ENCODE results near the gene SPNS2.

DNA sequence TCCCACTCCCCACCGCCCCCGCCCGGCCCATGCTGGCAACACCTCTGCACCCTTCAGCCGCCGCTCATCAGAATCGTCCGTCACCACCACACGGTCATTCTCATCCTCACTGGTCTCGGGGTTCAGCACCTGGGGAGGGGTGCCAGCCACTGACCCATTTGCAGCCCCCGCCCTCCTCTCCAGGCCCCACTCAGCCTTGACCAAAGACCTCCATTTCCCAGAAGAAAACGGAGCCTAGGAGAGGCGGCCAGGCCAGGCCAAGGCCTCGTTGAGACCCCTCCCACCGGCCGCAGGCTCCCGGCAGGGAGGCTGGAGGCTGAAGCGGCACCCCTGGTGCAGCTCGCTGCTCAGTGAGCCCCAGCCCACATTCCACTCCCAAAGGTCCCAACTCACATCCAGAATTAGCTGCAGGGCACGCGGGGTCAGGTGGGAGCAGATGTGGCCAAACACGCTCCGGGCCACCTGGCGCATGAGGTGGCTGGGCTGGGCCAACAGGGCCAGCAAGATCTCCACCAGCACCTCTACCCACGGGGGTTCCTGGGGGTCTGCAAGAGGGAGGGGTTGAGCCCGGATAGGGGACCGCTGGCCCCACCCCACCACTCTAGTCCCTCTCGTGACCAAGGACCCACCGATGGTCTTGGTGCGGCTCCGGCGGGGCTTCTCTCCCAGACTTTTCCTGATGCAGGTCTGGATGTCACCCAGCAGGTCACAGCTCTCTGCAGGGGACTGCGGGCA lies 46.7 kb downstream of the SPNS2 start:
- TF ChIP-seq POLR2AphosphoS5 (IDR thresholded peaks at IDR 0.05; ENCODE audit: low read depth) (no peak), EZH2phosphoT487 (IDR thresholded peaks at IDR 0.05; ENCODE audit: unreplicated experiment) (no peak), EZH2 (IDR thresholded peaks at IDR 0.05; ENCODE audit: low read depth, unreplicated experiment) (no peak), JUNB (IDR thresholded peaks at IDR 0.05; ENCODE audit: unreplicated experiment) (no peak), ZNF114 (CRISPR knock-in tag; IDR thresholded peaks at IDR 0.05) (no peak), NANOG (IDR thresholded peaks at IDR 0.05; ENCODE audit: borderline replicate concordance) (no peak)
- TF ChIP-seq, protein P1, sequence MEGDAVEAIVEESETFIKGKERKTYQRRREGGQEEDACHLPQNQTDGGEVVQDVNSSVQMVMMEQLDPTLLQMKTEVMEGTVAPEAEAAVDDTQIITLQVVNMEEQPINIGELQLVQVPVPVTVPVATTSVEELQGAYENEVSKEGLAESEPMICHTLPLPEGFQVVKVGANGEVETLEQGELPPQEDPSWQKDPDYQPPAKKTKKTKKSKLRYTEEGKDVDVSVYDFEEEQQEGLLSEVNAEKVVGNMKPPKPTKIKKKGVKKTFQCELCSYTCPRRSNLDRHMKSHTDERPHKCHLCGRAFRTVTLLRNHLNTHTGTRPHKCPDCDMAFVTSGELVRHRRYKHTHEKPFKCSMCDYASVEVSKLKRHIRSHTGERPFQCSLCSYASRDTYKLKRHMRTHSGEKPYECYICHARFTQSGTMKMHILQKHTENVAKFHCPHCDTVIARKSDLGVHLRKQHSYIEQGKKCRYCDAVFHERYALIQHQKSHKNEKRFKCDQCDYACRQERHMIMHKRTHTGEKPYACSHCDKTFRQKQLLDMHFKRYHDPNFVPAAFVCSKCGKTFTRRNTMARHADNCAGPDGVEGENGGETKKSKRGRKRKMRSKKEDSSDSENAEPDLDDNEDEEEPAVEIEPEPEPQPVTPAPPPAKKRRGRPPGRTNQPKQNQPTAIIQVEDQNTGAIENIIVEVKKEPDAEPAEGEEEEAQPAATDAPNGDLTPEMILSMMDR (conservative IDR thresholded peaks at IDR 0.05; ENCODE audit: low read depth in 2 of 2): no peak
- TF ChIP-seq, protein P2, sequence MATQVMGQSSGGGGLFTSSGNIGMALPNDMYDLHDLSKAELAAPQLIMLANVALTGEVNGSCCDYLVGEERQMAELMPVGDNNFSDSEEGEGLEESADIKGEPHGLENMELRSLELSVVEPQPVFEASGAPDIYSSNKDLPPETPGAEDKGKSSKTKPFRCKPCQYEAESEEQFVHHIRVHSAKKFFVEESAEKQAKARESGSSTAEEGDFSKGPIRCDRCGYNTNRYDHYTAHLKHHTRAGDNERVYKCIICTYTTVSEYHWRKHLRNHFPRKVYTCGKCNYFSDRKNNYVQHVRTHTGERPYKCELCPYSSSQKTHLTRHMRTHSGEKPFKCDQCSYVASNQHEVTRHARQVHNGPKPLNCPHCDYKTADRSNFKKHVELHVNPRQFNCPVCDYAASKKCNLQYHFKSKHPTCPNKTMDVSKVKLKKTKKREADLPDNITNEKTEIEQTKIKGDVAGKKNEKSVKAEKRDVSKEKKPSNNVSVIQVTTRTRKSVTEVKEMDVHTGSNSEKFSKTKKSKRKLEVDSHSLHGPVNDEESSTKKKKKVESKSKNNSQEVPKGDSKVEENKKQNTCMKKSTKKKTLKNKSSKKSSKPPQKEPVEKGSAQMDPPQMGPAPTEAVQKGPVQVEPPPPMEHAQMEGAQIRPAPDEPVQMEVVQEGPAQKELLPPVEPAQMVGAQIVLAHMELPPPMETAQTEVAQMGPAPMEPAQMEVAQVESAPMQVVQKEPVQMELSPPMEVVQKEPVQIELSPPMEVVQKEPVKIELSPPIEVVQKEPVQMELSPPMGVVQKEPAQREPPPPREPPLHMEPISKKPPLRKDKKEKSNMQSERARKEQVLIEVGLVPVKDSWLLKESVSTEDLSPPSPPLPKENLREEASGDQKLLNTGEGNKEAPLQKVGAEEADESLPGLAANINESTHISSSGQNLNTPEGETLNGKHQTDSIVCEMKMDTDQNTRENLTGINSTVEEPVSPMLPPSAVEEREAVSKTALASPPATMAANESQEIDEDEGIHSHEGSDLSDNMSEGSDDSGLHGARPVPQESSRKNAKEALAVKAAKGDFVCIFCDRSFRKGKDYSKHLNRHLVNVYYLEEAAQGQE (IDR thresholded peaks at IDR 0.05; ENCODE audit: unreplicated experiment): no peak

Data from GM23338 (cell line).